ENCODE results near the gene ICAM1. TPM values are rescaled to one million over a fixed set of nuclear protein-coding genes. Genes with fewer than 3 reads are reported as not detected.

The ICAM1 gene
- total and polyA plus RNA-seq, 10 of the 15 experiments (the other 5 are each of a cell fraction or from before 2014, with no cell fraction given), result 7.6 to 115 (median 60.2) TPM

- no peak for TF ChIP-seq E2F8 (IDR thresholded peaks at IDR 0.05; ENCODE audit: low read depth, partially characterized antibody)
- no peak for TF ChIP-seq TARDBP (IDR thresholded peaks at IDR 0.05; ENCODE audit: borderline replicate concordance)
- TF ChIP-seq MYB (IDR thresholded peaks at IDR 0.05; ENCODE audit: borderline replicate concordance, low read depth, low read length), result no peak
These were observed 18.4 kb downstream of the ICAM1 start (continued) for GRCh38 chr19:10289167-10289835.

GRCh38 chr19:10289836-10290356 lies 19.0 kb downstream of the ICAM1 start, which contains the start of gene ICAM5:
Gene ICAM5 (plus strand): TSS chr19:10289952. CDS start chr19:10290044, 92 bp downstream.
- under 1% methylated on average over 27 of the region's 45 CpGs for WGBS (ENCODE audit: insufficient coverage, insufficient replicate concordance, low lambda C conversion rate, missing lambda C conversion rate)
- Histone ChIP-seq H3K9ac (ENCODE audit: control insufficient read depth, insufficient read depth, low read length) (peak within 1 kb of the TSS; percentile 49; the same call in 1 of the 2 replicates), H3K79me2 (ENCODE audit: control insufficient read depth, insufficient read depth, low read length) (no peaks in the 10 kb centered on the region), H3K4me3 (peak within 1 kb of the TSS; percentile 77), H3K27ac (ENCODE audit: control insufficient read depth, insufficient read depth) (peak within 1 kb of the TSS; percentile 24; the same call in 1 of the 2 replicates), H2AFZ (ENCODE audit: control insufficient read depth, low read depth, low read length) (peak within 1 kb of the TSS; percentile 94), H3K4me2 (ENCODE audit: control insufficient read depth, insufficient read depth) (peak within 1 kb of the TSS; percentile 98), H3K27me3 (replicated peaks in 1 of 2; ENCODE audit: control insufficient read depth in 2 of 2, insufficient read depth in 2 of 2, low read length in 1 of 2) (peaks cover 3 to 16% of the 10 kb centered on the region in 2 experiments), H4K20me1 (ENCODE audit: control insufficient read depth, insufficient read depth) (peaks cover 9% of the 10 kb centered on the region; the same call in 1 of the 2 replicates), H3K4me1 (ENCODE audit: control insufficient read depth, insufficient read depth, low read length) (peaks cover 65% of the 10 kb centered on the region), H3K36me3 (ENCODE audit: control insufficient read depth in 2 of 2, insufficient read depth in 2 of 2, low read length in 1 of 2) (peaks cover 9 to 13% of the 10 kb centered on the region in 2 experiments; a peak in 3 of 4 replicates), H3K9me3 (replicated peaks; ENCODE audit: control insufficient read depth, insufficient read depth, low read length) (no peaks in the 10 kb centered on the region; the same call in 2 of the 3 replicates)
- CTCF ChIA-PET, result interaction anchor here (0.6 to 5.9 kb wide), 15 partner anchors 9 to 279 kb away, joined by 3 to 72 read pairs (median 4); partner anchors contain the start of gene ICAM1
- SMC1A ChIA-PET (ENCODE audit: uncharacterized antibody, unreplicated experiment), result interaction anchor here (0.6 to 2.2 kb wide), 16 partner anchors 9 to 99 kb away, joined by 3 to 27 read pairs (median 4); partner anchors contain the start of genes ICAM1 and TYK2
- intact Hi-C loops (cut with micrococcal nuclease; ENCODE audit: unreplicated experiment) (no loop called here), in situ Hi-C loops (cut with MboI) (no loop called here)
- no TSS peak for BruUV-seq (replicated peaks)
- no peak for DNase-seq (ENCODE audit: low read depth, low spot score)
- peak; percentile 5; the same call in 2 of the 3 replicates for ATAC-seq
- POLR2A ChIA-PET, result interaction anchor here (0.5 to 5.5 kb wide), 19 partner anchors 9 to 369 kb away, joined by 3 to 69 read pairs (median 6); partner anchors contain the start of genes CDC37, CDKN2D, FDX2 and ICAM1
- FAIRE-seq, result no peak
- RAD21 ChIA-PET (ENCODE audit: unreplicated experiment), result interaction anchor here (0.7 to 5.4 kb wide), 17 partner anchors 9 to 193 kb away, joined by 3 to 119 read pairs (median 4); partner anchors contain the start of genes ICAM1, MRPL4, RAVER1 and TYK2
- TF ChIP-seq HSF1 (IDR thresholded peaks at IDR 0.05; ENCODE audit: low read depth, low read length) (no peak), TCF12 (IDR thresholded peaks at IDR 0.05; ENCODE audit: low read depth, low read length) (no peak), ZNF24 (IDR thresholded peaks at IDR 0.05) (no peak), JUNB (IDR thresholded peaks at IDR 0.05) (no peak), ZNF592 (IDR thresholded peaks at IDR 0.05) (no peak), GATAD2B (conservative IDR thresholded peaks at IDR 0.05; ENCODE audit: low read depth) (0 out of 2 replicates have a peak, but pooled peaks have one; percentile 32), NR2C1 (IDR thresholded peaks at IDR 0.05) (no peak), RFX5 (IDR thresholded peaks at IDR 0.05; ENCODE audit: low read depth, low read length) (no peak), SPI1 (IDR thresholded peaks at IDR 0.05; ENCODE audit: borderline replicate concordance, insufficient read depth, low read depth, low read length) (no peak)

Data from GM12878 (cell line).